Left renal pelvis (tissue), 4 donors: ENCODE data around the gene PAM16. TPM values are rescaled to one million over a fixed set of nuclear protein-coding genes. Genes with fewer than 3 reads are reported as not detected.
"Not testable (repeated sequence)": the region's sequence is repeated elsewhere in the genome, so short reads cannot be mapped to it uniquely, and the experiment has no call there.

ENCODE experiments used
- DNase-seq, 4 donors: peaks; one replicate each; pipeline ENCODE4 v3.0.0-alpha.2; 2013; ENCODE audit warnings: low read depth in 4 of 4, low spot score in 3 of 4
- polyA plus RNA-seq, 4 donors: library from polyadenylated mRNA; unstranded; fragments of 120-200 nt; gene quantifications; one replicate each; pipeline ENCODE4 v1.2.1, GENCODE V29; 2013; ENCODE audit not compliant: insufficient read length in 4 of 4

Gene PAM16
- polyA plus RNA-seq, 4 donors: 19.4 to 36.3 (median 21.6) TPM

- DNase-seq: no peak
These were observed 3.6 kb upstream of the PAM16 start for GRCh38 chr16:4354512-4355409.

- DNase-seq: no peak
These were observed 2.6 kb upstream of the PAM16 start for GRCh38 chr16:4353675-4354074.

GRCh38 chr16:4352843-4353242 lies 1.7 kb upstream of the PAM16 start:
- DNase-seq: no peak

GRCh38 chr16:4351880-4352279 lies 759 bp upstream of the PAM16 start:
- DNase-seq: no peak

GRCh38 chr16:4350365-4350786 lies 745 bp downstream of the PAM16 start:
- no peak for DNase-seq

GRCh38 chr16:4349332-4349731 lies 1.8 kb downstream of the PAM16 start:
- DNase-seq: no peak

GRCh38 chr16:4347765-4348509 lies 3.2 kb downstream of the PAM16 start:
- DNase-seq: no peak

- DNase-seq: no peak
These were observed 4.1 kb downstream of the PAM16 start for GRCh38 chr16:4347010-4347409.

GRCh38 chr16:4345836-4346781 lies 5.0 kb downstream of the PAM16 start:
- DNase-seq: no peak

GRCh38 chr16:4344983-4345835 lies 5.9 kb downstream of the PAM16 start:
- DNase-seq: no peak

- DNase-seq: not testable (repeated sequence)
These were observed 6.7 kb downstream of the PAM16 start for GRCh38 chr16:4344300-4344982.

- no peak for DNase-seq
These were observed 8.0 kb downstream of the PAM16 start for GRCh38 chr16:4342866-4343744.

GRCh38 chr16:4341250-4341649 lies 9.9 kb downstream of the PAM16 start:
- no peak for DNase-seq

GRCh38 chr16:4340443-4340842 lies 10.7 kb downstream of the PAM16 start:
- no peak for DNase-seq

- DNase-seq: no peak
These were observed 11.2 kb downstream of the PAM16 start for GRCh38 chr16:4339909-4340308.

GRCh38 chr16:4339455-4339854 lies 11.7 kb downstream of the PAM16 start:
- no peak for DNase-seq

GRCh38 chr16:4338712-4339299 lies 12.3 kb downstream of the PAM16 start:
- DNase-seq: no peak

- DNase-seq: no peak
These were observed 13.0 kb downstream of the PAM16 start for GRCh38 chr16:4338125-4338582.
